NCI-H2196 treated with DMSO at 0.1 percent for 48 hours (cell line): ENCODE data around the gene LPCAT1.

Source experiments
- DNase-seq: peaks from one replicate; lab custom pipeline; 2025; ENCODE audit not compliant: unreplicated experiment; lab: John Stamatoyannopoulos, UW

Gene LPCAT1

GRCh38 chr5:1498623-1499416 is 24.9 kb downstream of the LPCAT1 start:
- no peak for DNase-seq

DNA sequence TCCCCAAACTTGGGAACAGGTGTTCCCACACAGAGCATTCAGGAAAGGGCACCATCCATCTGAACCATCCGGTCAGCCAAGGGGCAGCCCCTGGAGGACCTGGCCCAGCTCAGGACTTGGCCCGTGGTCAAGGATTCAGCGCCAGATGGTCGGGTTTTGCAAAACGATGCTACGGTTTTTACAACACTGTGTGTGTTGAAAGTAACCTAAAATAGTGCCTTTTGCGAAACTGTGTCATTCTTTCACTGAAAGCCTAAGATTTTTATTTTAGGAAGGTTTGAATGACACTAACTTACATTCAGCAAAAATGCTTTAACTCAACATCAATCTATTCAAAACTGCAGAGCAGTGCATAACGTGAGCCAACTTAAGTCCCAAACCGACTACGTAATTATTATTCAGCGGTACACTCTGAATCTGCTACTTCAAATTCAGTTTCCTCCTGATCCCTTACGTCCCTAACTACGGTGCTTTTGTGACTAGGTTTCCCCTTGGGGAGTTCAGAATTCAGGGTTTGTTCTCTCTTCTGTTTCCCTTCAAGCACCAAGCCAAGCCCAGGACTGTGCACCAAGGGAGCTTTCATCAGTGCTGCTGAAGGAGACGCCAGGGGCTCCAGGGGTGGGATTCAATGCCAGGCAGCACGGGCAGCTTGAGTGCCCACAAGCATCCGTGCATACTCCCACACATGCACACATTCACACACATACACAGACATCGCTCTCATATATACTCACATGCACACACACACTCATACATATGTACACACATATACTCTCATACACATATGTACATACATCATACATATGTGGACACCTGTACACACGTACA is 25.8 kb downstream of the LPCAT1 start:
- DNase-seq: no peak

GRCh38 chr5:1497242-1497777 is 26.4 kb downstream of the LPCAT1 start:
- no peak for DNase-seq

- DNase-seq: no peak
These were observed 28.2 kb downstream of the LPCAT1 start for GRCh38 chr5:1495525-1495897.

DNA sequence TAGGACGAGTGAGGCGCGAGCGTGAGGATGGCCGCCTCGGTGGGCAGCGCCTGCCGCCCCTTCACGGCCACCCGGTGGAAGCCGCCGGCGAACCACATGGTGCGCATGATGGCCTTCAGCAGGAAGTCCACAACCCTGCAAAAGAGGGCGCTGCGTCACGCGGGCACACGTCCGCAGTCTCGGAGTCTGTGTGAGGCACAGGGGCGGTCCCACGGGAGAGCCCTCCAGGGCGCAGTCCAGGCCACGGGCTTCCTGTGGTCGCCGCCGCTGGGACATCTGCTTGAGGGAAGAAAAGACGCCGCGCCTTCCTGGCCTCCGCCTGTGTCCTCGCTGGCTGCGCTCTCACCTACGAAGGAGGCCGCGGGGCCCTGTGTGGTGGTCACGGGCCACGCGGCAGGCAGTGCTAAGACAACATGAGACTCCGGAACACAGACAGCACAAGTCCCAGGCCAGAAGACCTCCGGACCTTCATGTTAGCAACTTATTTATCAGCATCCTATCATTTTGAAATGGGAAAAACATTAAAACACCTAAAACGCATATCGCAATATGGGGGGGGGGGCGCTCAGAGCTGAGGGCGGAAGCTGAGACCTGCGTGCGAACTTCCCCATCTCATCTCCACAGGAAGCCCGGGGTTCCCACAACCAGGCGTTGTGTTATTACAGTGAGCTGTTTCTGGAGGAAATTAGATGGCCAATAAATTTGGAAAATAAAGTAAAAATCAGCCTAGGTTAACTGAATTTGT is 28.8 kb downstream of the LPCAT1 start:
- DNase-seq: no peak

DNA sequence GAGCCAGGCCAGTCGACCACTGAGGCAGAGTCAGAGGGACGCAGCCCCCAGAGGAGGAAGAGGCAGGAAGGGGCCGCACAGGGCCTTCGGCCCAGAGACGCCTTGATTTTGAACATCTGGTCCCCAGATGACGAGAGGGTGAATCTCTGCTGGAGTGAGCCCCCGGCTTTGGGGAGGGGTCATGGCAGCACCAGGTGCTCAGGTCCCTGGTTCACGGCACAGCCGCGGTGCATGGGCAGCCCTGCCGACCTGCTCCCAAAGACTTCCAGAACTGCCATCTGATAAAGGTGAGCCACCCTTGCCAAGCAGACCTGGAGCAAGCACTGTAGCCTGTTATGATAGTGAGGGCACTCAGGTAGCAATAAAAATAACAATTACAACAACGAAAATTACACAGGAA is 29.8 kb downstream of the LPCAT1 start:
- DNase-seq: no peak

DNA sequence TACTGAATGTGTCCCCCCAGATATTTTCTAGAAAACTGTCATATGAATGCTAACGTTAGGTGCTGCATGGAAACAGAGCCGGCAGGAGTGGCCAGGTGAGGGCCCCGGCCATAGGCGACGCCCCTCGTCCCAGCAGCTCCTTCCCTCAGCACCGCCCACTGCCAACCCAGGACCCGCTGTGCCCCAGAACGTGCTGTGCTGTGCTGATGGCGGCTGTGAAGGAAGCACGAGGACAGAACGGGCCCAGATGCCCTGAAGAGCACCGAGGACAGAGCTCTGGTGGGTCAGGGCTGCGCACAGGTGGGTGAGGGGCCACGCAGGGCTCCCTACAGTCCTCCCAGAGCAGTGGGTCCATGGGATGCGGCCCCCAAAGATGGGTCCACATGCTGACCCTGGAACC is 30.3 kb downstream of the LPCAT1 start:
- no peak for DNase-seq

- DNase-seq: no peak
These were observed 31.0 kb downstream of the LPCAT1 start for GRCh38 chr5:1492757-1493156.

GRCh38 chr5:1490376-1490775 is 33.4 kb downstream of the LPCAT1 start:
- DNase-seq: no peak

DNA sequence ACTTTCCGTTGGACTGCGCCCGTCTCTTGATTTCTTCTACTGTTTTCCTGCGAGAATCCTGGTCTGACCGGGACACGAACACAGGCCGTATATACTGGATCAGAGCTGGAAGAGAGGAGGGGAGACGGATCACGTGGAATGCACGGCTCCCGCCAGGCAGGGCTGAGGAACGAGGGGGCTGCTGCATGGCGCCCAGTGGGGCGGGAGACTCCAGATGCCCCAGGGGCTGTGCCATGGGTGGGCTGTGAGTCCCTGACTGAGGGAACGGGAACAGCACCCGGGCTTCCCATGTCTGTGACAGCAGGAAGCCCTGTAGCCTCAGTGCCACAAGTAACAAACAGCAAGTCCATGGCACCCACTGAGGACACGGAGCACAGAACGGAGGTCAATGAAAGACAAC is 34.0 kb downstream of the LPCAT1 start:
- no peak for DNase-seq

- DNase-seq: no peak
These were observed 34.7 kb downstream of the LPCAT1 start for GRCh38 chr5:1488882-1489680.

DNA sequence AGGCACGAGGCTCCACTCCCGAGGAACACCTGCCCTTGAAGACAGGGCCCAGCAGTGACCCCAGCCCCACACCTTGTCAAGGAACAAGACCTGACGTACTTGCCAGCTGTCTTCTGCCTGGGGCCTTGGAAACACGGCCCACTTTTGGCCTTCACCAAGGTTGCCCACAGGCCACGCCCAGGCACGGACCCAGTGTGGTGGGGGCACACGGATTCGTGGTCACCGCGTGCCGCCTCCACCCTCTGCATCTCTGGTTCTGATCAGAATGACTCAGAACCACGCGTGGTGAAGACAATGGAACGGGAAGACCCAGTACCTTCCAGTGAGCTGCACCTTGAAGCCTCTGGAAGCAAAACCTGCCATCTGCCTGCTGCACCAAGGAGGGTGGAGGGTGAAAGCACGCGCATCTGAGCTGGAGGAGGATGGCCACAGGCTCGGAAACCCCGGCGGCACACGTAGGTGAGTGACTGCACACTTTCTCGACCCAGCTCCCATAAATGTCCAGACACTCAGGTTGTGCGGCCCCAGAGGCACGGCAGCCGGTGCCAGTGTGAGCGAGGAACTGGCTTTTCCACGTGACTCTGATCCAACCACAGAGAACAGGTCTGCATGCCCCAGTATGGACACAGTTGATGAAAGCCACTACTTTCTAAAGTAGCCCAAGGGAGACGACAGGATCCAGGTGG is 36.5 kb downstream of the LPCAT1 start:
- DNase-seq: no peak

DNA sequence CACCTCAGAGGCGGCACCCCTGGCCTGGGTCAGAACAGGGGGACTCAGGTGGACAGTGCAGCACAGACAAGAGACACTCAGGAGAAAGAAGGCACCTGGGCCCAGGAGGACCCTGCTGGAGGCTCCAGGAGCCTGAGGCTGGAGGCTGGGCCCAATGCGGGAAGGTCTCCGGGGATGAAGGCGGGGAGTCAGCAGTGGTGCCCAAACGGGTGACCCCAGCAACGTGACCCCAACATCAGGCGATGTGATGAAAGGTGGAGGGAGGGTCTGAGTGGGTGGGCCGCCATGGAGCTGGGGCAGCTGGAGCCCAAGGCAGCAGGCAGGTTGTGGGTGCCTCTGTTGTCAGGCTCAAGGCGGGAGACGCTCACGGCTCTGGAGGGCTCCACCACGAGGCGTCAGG is 37.5 kb downstream of the LPCAT1 start:
- no peak for DNase-seq

DNA sequence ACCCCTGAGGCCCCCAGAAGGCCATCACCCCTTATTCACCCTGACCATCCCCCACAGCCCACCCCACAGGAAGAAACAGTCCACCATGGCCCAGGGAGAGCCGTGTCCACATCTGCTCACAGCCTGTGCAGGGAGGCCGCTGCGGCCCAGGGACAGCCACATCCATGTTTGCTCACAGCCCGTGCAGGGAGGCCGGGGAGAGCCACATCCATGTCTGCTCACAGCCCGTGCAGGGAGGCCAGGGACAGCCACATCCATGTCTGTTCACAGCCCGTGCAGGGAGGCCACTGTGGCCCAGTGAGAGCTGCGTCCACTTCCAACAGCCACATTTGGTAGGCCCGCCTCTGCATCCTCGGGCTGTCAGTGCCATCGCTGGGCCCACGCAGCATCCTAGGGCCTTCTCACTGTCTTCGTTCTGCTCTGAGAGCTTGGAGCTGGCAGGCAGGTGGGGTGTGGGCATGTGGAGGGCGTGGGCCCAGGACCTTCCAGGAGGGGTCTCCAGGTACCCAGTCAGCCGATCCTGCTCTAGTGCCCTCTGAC is 38.1 kb downstream of the LPCAT1 start:
- DNase-seq: no peak

DNA sequence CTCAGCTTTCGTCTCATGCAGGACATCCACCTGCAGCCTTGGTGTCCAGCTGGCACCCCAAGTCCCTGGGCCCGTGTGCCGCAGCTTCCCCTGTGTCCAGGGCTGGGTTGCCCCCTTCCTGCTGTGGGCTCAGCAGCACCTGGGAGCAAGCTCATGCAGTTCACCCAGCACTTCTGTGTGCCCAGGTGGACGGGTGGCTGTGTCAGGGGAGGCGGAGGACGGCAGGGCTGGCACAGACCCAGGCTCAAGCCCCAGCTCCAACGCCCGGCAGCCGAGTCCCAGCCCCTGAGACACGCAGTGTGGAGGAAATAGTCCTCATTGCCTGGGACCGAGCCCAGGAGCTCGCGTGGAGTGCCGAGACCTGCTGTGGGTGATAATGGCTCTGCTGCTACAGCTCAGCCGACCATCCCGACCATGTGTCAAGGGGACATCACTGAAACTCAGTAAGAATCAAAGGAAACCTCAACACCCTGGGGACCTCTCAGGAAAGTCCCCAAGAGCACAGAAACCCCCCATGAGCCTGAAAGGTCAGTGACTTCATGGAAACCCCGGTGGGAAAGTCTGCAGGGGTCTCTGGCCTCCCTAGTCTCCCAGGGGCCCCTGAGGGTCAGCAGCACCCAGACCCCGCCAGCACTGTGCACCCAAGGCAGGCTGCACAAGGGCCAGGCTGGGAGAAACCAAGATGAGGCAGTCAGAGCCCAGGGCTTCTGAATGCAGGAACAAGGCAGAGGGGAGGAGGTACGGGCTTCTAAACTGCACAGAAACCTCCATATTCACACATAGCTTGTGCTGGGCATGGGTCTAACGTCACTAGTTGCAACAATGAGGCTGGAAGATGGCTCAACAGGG is 38.8 kb downstream of the LPCAT1 start:
- DNase-seq: no peak

DNA sequence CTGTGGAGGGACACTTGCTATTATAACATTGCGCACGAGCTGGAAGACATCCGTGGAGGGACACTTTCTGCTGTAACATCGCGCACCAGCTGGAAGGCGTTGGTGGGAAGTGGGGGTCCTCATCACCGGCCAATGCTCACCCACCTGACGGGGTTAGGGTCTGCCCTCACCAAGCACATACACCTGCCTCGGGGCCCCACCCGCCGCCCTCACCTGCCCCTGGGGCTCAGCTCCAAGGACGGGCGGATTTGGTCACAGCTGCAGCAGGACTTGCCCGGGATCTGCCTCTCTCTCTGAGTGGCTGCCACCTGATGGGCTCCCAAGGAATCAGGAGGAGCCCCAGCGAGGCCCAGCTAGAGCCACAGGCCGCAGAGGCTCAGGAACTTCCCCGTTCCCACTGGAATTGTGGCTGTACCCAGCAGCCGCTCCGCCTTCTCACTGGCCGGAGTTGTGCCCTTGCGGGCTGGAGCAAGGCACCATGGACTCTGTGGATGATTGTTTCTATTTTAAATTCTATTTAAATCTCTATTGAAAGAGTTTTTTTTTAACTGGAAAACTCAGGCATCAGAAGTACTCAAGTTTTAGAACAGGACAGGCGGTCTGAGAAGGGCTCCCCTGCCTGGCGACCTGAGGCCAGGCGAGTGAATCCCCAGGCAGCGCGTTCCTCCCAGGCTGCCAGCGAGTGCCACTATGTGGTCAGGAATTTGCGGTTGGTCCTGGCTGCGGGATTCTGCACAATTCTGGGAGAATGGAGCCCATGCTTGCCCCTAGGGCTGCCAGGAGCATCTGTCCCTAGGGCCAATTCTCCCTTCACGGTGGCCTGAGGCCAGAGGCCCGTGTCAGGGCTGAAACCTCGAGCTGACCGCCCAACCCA is 39.7 kb downstream of the LPCAT1 start:
- DNase-seq: no peak

GRCh38 chr5:1483064-1483463 is 40.7 kb downstream of the LPCAT1 start:
- DNase-seq: no peak

GRCh38 chr5:1481959-1482331 is 41.8 kb downstream of the LPCAT1 start:
- no peak for DNase-seq
